ENCODE measurements around the gene PTPRU.

DNA sequence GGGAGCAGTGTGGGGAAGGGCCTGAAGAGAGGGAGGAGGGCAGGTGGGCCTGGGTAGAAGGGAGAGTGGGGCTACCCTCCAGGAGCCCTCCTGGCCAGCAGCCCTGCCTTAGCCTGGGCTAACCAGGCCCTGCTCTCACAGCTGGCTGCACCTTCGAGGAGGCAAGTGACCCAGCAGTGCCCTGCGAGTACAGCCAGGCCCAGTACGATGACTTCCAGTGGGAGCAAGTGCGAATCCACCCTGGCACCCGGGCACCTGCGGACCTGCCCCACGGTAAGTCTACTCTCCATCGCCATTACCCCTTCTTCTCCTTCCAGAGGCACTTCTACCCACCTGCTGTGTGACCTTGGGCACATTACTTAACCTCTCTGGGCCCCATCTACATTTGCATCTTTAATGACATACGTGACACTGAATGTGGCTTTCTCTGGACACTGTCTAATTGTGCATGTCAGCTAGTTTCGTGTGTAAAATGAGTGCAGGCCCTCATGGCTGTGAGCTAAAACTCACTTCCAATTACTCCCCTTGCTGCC is 18.9 kb downstream of the PTPRU start:
- TF ChIP-seq SIN3A (IDR thresholded peaks at IDR 0.05; ENCODE audit: borderline replicate concordance, insufficient read depth, low read length), result no peak
- no peak for TF ChIP-seq TAF1 (IDR thresholded peaks at IDR 0.05; ENCODE audit: borderline replicate concordance, insufficient read depth, low read length)
